KOPT-K1 (cell line): ENCODE data around the gene IKBKG.
"Not testable (repeated sequence)": the region's sequence is repeated elsewhere in the genome, so short reads cannot be mapped to it uniquely, and the experiment has no call there.

ENCODE experiments used
- H3K27ac ChIP-seq: fragments of 200-600 bp; sonication (generic); 2 replicates; pipeline ENCODE4 v1.5.1; 2016; ENCODE audit warnings: antibody characterized with exemption, mild to moderate bottlenecking, low read depth, low read length; ENCODE audit not compliant: poor library complexity, severe bottlenecking
- H3K36me3 ChIP-seq: fragments of 200-600 bp; sonication (generic); 2 replicates; pipeline ENCODE4 v1.5.1; 2017; ENCODE audit warnings: antibody characterized with exemption, mild to moderate bottlenecking, low read length, moderate library complexity; ENCODE audit not compliant: insufficient read depth
- H3K9me3 ChIP-seq: fragments of 200-600 bp; sonication (generic); 2 replicates; pipeline ENCODE4 v1.5.1; 2017; ENCODE audit warnings: antibody characterized with exemption, low read length, mild to moderate bottlenecking; ENCODE audit not compliant: insufficient read depth, poor library complexity, severe bottlenecking

IKBKG gene

DNA sequence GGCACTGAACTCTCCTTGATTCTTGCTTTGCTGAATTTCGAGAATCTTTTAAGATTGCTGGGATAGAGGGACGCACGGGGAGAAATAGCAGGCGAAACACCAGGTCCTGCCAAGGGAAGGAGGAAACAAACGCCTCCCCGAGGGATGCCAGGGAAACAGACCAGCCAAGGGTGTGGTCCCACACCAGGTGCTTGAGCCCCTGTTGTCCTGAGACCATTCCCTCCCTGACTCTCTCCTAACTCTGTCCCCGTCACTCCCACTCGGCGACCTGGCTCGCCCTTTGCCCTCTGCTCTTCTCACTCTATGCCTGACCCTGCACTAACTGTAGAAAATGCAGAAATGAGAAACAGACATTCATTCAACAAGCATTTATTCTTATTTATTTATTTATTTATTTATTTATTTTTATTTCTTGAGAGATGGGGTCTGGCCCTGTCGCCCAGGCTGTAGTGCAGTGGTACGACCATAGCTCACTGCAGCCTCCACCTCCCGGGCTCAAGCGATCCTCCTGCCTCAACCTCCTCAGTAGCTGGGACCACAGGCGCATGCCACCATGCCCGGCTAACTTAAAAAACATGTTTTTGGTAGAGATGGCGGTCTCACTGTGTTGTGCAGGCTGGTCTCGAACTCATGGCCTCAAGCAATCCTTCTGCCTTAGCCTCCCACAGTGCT lies 55.5 kb downstream of the IKBKG start:
- H3K27ac ChIP-seq = no peak overlapping the region
- H3K36me3 ChIP-seq = no peaks in the 10 kb centered on the region
- no peaks in the 10 kb centered on the region for H3K9me3 ChIP-seq

- Histone ChIP-seq H3K9me3 (no peaks in the 10 kb centered on the region), H3K36me3 (no peaks in the 10 kb centered on the region), H3K27ac (no peak overlapping the region)
These were observed 56.3 kb downstream of the IKBKG start for GRCh38 chrX:154603438-154604430.

DNA sequence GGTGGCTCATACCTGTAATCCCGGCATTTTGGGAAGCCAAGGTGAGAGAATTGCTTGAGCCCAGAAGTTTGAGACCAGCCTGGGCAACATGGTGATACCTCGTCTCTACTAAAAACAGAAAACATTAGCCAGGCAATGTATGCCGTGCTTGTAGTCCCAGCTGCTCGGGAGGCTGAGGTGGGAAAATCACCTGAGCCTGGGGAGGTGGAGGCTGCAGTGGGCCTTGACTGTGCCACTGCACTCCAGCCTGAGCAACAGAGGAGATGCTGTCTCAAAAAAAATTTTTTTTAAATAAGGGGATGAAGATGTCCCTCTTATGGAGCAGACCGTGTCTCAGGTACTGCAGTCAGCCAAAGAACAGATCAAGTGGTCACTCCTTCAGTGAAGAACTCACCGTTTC lies 58.1 kb downstream of the IKBKG start:
- Histone ChIP-seq H3K9me3 (no peaks in the 10 kb centered on the region), H3K27ac (no peak overlapping the region), H3K36me3 (no peaks in the 10 kb centered on the region)

GRCh38 chrX:154607370-154607769 lies 60.0 kb downstream of the IKBKG start:
- Histone ChIP-seq H3K36me3 (no peaks in the 10 kb centered on the region), H3K27ac (no peak overlapping the region), H3K9me3 (no peaks in the 10 kb centered on the region)

DNA sequence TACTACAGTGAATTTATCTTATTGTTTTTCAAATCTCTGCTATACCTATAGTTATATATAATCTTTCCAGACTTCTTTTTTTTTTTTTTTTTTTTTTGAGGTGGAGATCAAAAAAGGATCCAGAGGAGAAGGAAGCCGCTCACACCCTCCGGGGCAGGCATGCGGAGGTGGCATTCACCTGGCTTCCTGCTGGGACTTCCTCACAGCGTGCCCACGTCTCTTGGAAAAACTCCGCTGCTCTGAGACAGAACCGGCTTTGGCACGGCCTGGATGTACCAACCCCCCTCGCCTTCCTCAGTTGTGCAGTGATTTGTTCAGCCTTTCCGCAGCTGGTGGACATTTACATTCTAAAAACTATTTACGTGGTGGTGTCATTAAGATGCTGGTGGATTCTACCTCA lies 60.6 kb downstream of the IKBKG start:
- not testable (repeated sequence) for H3K36me3 ChIP-seq, H3K27ac ChIP-seq

GRCh38 chrX:154608823-154609222 lies 61.4 kb downstream of the IKBKG start:
- not testable (repeated sequence) for H3K27ac ChIP-seq, H3K9me3 ChIP-seq, H3K36me3 ChIP-seq

More for the DNA sequence above, 60.6 kb downstream of the IKBKG start:
- not testable (repeated sequence) for H3K9me3 ChIP-seq

DNA sequence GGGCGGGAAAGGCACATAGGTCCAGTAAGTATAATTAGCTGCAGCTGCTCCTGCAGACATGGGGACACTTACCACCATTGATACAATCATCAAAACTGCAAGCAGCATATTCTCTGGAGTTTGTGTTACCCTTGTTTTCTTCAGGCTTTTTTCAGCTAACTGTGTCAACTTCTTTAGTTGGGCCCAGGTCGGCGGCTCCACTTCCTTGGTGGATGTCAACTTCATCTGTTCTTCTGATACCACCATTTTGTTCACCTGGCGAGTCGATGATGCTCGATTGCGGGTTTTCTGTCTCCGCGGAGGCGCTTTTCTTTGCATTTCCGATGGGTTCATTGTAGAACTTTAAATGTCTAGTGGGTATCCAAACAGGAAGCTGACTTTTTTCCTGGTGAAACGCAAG lies 63.7 kb downstream of the IKBKG start:
- not testable (repeated sequence) for H3K9me3 ChIP-seq, H3K27ac ChIP-seq, H3K36me3 ChIP-seq

- H3K27ac ChIP-seq, H3K9me3 ChIP-seq, H3K36me3 ChIP-seq: not testable (repeated sequence)
These were observed 66.2 kb downstream of the IKBKG start for GRCh38 chrX:154613586-154613985.
